ENCODE data around the gene CIB4.
"Not testable (repeated sequence)": the region's sequence is repeated elsewhere in the genome, so short reads cannot be mapped to it uniquely, and the experiment has no call there.

Gene CIB4

DNA sequence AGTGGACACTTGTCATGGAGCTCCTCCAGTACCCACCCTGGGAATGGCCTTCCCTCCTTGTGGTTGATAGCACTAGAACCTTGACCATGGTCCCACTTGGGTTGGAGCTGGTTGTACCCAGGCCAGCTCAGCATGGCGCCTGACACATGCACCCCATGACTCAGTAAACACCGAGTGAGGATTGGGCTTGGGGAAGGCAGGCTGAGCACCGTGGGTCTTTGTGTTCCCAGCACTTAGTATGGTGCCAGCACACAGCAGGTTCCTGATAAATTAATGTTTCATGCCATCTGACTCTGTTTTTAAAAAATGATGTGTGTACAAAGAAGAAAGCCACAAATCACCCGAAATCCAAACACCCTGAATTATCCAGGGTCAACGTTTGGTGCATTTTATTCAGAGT, 69.8 kb downstream of the CIB4 start:
- DNase-seq (ENCODE audit: low read depth in 1 of 2, low spot score in 1 of 2), result no peak

DNA sequence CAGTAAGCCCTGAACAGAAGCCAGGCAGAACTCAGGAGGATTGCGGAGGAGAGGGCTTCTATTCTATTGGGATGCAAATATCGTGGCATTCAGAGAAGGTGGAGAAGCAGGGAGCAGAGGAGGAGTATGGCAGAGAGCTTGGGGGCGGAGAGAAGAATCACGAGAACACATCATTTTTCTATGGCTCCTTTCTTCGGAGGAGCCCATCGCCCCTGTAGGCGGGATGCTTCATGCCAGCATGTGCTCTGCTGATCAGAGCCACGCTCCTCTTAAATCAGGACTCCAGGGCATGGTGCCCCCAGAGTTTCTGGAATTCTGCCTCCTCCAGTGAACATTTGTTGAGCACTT, 71.1 kb downstream of the CIB4 start:
- DNase-seq (ENCODE audit: low read depth in 1 of 2, low spot score in 1 of 2), result no peak

DNA sequence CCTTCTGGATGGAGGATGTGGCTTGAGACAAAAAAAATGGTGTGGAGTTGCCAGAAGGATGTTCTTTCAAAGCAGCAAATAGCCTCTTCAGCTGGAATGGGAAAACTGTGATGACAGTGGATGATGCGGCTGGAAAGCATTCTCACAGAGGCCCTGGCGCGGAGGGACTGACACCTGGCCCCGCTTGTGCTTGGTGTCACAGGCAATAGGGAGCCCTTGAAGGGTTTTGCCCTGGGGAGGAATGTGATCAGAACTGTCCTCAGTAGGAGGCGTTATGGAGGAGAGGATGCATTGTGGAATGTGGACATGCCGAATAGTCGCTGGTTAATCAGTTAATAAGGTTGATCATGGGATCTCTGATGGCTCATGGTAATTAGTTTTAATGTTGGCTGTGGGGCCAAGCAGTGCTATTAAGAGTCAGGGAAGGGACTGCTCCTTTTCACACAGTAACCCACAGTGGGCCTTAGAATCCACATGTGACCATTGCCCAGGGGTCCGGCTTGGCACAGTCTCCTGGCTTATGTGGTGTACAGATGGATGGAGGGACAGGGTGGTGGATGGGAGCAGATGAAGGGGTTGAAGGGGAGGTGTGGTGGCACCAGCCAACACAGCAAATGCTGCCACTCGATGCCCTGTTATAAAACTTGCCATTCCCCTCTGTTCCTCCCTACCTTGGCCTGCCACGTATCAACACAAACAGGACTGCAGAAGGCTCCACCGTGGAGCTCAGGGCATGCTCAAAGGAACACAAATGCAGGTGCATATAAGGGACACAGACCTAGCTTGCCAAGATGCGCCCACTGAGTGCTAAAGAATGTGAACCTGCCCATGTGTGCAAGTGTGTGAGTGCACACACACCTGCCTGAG, 71.7 kb downstream of the CIB4 start:
- no peak for DNase-seq (ENCODE audit: low read depth in 1 of 2, low spot score in 1 of 2)

DNA sequence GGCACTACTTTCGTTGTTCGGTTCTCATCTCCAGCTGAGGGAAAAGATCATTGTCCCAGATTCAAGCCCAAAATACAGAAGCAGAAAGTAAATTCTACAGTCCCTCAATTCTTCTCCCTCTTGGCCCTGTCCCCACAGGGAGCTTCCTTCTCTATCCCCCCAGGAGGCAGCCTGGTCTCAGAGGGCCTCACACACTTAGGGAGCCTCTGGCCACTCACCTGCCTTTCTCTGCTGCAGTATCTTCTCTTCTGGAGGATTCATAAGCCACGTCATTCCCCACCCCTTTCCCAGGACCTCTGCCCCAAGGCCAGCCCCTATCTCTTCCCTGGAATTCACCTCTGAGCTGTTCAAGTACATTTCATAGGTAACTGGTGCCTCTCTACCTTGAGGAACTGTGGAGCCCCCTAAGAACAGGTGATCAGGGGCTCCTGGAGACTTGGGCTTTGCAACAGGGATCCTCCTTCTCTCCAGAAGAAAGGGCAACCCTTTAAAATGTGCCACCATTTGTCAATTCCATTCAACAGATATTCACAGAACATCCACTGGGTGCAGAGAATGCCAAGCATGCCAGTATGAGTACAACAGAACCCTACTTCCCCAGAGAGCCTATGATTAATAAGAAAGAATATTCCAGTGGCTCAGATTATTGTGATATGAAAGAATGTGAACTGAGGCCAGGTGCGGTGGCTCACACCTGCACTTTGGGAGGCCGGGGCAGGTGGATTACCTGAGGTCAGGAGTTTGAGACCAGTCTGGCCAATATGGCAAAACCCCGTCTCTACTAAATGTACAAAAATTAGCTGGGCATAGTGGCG, 72.9 kb downstream of the CIB4 start:
- no peak for DNase-seq (ENCODE audit: low read depth in 1 of 2, low spot score in 1 of 2)

DNA sequence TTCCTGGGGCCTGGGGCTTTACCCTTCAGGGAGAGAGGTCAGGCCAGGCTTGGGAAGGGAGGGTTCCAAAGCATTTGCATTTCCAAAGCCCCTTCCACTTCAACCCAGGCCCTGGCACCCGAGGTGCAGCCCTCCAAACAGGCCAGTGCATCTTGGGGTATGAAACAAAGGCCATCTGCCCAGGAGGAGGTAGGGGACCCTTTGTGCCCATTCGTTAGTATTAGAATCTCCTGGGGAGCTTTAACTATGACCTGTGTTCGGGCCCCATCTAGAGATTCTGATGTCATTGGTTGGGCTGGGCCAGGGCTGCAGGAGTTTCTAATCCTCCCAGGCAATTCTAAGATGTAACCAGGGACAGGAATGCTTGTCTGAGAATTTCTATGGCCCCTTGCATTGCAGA, 73.6 kb downstream of the CIB4 start:
- DNase-seq (ENCODE audit: low read depth in 1 of 2, low spot score in 1 of 2), result no peak

DNA sequence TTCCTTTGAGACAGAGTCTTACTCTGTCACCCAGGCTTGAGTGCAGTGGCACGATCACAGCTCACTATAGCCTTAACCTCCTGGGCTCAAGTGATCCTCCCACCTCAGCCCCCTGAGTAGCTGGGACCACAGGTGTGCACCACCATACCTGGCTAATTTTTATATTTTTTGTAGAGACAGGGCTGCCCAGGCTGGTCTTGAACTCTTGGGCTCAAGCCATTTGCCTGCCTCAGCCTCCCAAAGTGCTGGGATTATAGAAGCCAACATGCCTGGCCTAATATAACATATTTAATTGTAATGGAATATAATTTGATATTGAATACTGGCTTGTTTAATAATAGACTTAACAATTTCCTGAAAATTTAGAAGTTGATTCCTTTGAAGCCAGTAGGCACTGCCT, 74.4 kb downstream of the CIB4 start:
- DNase-seq (ENCODE audit: low read depth in 1 of 2, low spot score in 1 of 2), result not testable (repeated sequence)

DNA sequence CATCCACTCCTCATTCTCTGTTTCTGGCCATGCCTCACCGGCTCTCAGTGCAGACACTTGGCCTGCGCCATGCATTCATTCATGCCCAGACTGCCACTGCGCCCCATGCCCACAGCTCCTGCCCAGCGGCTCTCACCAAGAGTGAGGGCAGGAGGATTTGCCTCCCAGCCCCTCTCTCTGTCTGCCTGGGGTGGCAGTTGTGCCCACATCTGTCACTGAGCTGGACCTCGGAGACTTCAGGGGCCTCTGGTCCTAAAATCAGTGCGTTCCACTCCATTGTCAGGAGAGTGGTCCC, 75.1 kb downstream of the CIB4 start:
- no peak for DNase-seq (ENCODE audit: low read depth in 1 of 2, low spot score in 1 of 2)

DNA sequence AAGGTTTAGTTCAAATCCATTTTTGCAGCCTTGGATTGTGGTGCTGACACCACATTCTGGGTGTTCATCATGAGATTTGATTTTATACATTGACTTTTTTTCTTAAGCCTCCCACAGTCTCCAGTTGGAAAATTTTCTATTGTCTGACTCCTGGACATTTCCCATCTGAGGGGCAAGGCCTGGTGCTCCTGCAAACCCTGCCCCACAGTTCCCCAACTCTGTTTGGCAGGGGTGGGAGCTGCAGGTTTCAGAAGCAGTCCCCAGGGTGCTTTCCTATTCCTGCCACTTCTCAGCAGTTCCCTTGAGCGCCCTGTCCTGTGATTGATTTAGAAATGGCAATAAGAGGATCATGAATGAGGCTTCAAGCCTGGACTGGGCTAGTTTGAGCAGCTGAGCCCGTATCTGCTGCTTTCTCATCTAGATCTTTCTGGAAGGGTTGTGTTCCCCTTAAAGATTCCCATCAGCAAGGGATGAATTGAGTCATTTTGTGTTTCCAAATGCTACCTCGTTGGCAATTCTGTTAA, 77.0 kb downstream of the CIB4 start:
- DNase-seq (ENCODE audit: low read depth in 1 of 2, low spot score in 1 of 2), result no peak

DNA sequence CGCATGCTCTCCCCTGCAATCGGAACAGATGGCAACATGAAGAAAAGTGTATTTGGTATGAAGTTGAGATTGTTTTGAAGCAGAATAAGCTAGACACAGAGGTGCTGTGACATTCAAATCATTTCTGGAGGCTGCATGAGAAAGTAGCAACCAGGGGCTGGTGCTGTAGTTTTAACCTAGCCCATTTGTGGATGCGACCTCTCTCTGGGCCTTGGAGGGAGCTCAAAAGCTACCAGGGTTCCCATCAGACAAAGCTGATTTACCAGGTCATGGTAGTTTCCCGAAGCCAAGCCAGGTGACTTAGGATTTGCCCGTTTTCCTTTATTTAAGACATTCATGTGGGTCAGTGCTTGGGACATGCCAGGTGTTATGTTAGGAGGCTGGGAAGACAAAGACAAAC, 77.5 kb downstream of the CIB4 start:
- no peak for DNase-seq (ENCODE audit: low read depth in 1 of 2, low spot score in 1 of 2)

DNA sequence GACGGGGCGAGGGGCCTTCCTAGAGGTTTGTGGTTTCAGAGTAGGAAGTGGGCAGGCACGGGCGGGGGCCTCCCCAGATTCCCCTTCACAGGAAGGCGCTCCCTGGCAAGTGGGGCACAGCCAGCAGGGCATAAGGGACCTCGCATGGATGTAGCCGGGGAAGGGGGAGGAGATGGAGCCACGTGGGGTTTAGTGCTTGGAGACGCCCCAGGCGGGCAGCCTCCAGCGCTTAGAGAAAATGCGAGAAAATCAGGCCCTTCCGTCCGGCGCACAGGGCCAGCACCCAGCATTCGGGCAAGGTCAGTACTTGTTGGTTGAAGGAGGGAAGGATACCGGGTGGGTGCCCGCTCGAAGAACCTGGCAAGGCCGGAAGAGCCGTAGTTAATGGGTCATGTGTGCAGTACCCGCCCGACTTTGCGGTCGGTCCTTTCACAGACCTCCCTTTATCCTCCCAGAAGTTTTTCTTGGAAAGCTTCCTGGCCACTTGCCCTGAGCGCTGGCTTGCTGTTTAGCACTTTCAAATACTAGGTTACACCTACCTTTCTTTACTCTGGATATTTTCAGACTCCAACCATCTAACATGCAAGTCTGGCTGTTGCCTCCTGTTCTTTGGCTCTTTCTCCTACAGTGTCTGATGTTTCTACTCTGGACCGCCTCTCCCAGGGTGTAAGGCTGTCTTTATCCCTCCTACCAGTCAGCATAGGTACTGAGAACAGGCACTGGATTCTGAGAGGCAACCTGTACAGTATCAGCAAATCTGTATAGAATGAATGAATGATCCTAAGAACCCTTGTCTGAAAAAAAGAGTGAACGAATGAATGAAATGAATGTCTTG, 78.1 kb downstream of the CIB4 start:
- DNase-seq (ENCODE audit: low read depth in 1 of 2, low spot score in 1 of 2), result no peak

DNA sequence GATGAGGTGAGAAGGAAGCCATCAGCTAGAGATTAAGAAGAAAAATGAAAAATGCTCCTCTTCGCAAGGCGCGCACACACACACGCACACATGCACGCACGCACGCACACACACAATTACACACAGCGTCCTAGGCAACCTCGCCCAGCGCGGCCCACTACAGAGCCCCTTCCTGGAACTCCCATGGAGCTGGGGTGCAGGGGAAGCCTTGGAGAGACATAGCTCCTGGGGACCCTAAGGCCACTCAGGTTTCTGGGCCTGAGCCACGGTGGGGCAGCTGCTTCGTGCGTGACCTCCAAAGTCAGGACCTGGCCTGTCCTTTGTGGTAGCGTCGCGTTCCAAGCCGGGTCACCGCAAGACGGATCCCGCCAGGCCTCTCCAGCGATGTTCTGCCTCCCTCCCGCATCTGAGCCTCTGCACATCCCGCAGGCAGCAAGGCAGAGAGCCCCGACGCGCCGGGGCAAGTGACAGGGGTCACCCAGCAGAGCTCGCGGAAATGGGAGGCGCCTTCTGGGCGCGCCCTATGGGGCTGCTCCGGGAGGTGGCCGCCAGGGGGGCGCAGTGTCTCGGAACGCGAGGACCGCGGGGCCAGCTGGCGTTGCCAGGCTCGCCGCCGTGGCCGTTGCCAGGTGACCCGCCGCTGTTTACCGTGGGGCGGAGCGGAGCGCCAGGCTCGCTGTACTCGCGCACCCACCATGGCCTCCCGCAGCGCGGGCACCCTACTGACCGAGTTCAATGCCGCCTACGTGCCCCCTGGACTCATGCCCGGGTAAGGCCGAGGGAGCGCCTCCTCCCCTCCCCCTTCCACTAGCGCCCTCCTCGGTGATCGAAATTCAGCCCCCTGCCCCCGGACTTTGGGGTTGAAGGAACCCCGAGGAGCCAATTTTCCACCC, 79.0 kb downstream of the CIB4 start:
- DNase-seq (ENCODE audit: low read depth in 1 of 2, low spot score in 1 of 2), result no peak

DNA sequence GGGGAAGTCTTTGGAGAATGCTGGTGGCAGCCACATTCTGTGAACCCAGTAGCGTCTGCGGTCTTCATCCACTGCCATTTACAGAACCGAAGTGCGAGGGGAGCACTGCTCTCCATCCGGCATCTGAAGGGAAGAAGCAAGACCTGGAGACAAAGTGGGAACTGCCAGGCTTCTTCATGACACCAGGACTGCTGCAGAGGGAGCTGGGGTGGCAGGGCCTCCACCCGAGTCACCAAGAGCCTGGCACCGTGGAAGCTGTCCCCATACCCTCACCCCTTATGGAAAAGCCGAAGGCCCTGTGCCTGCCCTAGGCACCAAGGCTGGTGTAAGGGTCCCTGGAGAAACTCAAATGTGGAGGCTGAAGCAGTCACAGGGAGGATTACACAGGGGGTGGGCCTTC, 79.8 kb downstream of the CIB4 start:
- no peak for DNase-seq (ENCODE audit: low read depth in 1 of 2, low spot score in 1 of 2)

DNA sequence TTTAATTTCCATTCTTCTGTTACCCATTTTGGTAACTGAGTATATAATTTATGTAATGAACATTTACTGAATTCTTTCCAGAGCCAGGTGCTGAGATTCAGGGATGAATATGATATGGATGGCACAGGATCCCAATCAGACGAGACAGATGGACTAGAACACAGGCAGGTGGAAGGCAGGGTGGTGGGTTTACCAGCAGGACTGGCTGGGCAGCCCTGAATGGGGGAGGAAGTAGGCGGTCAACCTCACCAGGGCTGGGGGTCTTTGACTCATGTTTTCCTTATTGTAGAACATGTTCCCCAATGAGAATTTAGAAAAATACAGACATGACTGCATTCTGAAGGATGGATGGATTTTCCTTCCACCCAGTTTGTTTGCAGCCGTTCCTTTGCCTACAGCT, 80.3 kb downstream of the CIB4 start:
- no peak for DNase-seq (ENCODE audit: low read depth in 1 of 2, low spot score in 1 of 2)

DNA sequence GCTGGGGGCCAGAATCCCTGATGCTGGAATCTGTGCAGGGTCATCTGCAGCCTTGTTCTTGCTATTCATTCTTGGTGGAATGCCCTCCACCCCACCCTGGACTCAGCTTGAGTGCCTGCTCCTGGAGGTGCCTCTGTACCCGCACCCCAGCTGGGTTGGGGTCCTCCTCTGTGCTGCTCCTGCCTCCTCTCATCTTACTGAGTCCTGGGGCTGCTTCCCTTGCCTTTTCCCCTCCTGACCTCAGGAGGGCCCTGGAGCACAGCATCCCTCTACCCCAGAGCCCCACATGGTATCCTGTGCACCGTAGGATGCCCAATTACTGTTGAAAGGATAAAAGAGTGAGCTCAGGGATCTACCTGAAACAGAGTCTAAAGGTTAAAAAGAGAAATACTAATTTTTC, 81.6 kb downstream of the CIB4 start:
- no peak for DNase-seq (ENCODE audit: low read depth in 1 of 2, low spot score in 1 of 2)

DNA sequence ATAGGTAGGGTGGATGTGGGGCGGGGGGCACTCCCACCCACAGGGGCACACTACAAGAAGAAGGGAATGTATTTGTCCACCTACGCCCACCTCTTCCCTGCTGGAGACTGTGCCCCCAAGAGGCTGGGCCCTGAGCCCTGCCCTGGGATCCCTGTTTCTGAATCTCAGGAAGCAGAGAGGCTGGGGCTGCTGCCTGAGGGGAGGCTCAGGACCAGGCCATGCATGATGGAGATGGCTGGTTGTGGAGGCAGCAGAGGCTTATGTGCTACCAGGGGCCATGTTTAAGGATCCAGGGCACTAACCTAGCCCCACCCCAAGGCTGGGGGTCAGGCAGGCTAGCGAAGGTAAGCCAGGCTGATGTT, 82.1 kb downstream of the CIB4 start:
- DNase-seq (ENCODE audit: low read depth in 1 of 2, low spot score in 1 of 2), result no peak

DNA sequence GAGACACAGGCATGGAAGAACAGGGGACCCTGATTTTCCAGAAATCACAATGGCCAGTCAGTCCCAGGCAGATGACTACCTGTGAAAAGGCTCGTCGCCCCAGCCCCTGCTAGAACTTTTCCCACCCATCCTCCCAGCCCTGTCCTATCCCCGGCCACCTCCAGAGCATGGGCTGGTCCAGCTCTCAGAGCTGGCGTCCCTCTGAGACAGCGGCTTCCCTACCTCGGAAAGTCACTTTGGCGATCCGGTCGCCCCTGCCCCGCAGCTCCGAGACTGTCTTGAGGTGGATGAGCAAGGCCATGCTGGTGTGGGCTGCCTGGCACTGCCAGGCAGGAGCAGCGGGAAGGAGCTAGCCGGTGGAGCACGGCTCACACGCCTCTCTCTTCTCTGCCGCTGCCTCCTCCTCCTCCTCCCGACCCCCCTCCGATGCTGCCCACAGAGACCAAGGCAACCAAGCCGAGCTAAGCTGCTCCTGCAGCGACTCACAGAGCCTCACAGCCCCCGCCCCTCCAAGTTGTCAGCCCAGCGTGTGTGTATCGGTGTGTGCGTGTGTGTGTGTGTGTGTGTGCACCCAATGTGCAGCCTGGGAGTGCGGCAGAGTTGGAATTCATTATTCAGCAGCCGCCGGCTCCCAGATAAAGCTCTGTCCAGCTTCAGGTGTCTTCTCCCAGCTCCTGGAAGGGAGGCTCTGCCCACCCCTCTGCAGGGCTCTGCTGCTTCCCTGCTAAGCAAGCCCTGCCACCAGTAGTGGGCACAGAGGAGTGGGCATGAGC, 82.7 kb downstream of the CIB4 start:
- no peak for DNase-seq (ENCODE audit: low read depth in 1 of 2, low spot score in 1 of 2)

DNA sequence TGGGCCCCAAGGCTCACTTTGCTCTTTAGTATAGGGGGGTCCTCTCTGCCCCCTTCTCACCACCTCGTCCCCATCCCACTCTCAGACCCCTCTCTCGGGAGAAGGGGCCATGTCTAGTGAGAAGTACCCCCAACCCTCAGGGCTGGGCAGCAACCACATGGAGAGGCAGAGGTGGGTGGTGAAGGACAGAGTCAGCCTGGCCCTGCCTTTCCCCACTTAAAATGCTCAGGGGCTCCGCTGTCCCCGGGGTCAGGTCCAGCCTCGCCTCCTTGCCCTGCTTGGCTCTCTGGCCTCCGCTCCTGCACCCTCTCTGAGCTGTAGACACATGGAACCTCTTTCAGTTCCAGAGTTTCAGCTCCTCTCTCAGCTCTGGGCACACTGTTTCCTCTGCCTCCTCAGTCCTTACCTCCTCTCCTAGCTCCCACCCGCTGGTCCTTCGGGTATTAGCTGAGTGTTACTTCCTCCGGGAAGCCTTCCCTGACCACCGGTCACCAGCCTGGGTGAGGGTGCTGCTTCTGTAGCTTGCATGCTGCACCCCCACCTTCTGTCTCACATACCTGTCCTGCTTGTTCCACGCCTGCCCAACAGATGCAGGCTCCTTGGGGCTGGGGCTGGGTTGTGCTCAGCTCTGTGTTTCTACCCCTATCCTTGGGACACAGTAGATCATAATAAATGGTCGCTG, 83.8 kb downstream of the CIB4 start:
- DNase-seq (ENCODE audit: low read depth in 1 of 2, low spot score in 1 of 2), result no peak

DNA sequence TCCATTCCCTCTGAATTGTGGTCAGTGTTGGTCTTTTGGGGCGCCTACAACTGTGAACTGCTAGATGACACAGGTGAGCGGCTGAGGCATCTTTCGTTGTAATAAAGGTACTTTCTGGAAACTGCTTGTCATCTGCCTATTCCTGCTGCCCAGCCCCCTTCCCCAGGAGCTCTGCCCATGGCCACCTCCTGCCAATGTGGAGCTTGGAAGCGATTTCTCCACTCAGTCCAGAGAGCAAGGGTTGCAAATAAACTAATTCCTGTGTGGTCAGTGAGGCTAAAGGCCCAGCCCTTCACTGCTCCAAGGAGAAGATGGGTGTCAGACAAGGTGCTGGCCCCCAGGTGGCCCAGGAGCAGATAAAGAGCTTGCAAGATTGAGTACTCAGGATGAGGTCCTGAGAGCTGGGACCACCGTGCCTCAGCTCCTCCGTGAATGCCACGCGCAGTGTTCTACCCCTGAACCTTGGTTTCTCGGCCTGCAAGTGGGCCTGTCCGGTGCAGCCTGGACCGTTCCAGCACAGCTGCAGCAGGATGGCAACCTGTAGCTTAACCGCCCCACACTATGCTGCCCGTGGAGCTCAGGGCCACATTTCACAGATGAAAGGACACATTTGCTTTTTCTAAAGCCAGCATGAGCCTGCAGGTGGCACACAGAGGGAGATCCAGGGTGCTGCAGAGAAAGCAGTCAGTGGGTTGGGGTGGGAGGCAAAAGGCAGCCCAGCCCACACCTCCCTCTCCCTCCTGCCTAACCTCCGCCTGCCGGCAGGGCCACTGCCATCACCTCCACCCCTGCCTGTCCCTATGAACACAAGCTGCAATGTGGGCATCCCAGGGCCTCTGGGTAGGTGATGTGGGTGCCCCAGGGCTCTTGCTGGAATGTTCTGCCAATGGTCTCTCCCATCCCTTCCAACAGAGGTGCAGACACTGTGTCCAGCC, 84.6 kb downstream of the CIB4 start:
- no peak for DNase-seq (ENCODE audit: low read depth in 1 of 2, low spot score in 1 of 2)

All from activated T-helper 1 cell treated with anti-CD3 and anti-CD28 coated beads, Interleukin-2, amount 50 U/mL, for 16 hours (primary cell).